GM23338 (cell line): ENCODE results near the gene SERPINB6. TPM values are rescaled to one million over a fixed set of nuclear protein-coding genes. Genes with fewer than 3 reads are reported as not detected.

Experiments
- ATAC-seq: fragments of 200-7000 bp; cut with Tn5 transposase; 3 replicates; pipeline ENCODE4 v1.9.1; 2020
- DNase-seq: peaks from one replicate; pipeline ENCODE4 v3.0.0-alpha.2; 2015; ENCODE audit warnings: low spot score
- H2AFZ ChIP-seq: fragments of 200-600 bp; sonication (generic); 2 replicates; pipeline ENCODE4 v1.8.0; 2016; ENCODE audit warnings: antibody characterized with exemption, mild to moderate bottlenecking, moderate library complexity
- H3F3A ChIP-seq: fragments of 200-600 bp; sonication (generic); replicated peaks from 2 replicates; pipeline ENCODE4 v1.8.0; 2017; ENCODE audit warnings: antibody characterized with exemption, mixed run types, low read depth
- H3K27ac ChIP-seq: fragments of 200-600 bp; sonication (generic); 2 replicates; pipeline ENCODE4 v1.6.1; 2016; ENCODE audit warnings: low read depth
- H3K27me3 ChIP-seq: fragments of 200-600 bp; sonication (generic); 2 replicates; pipeline ENCODE4 v1.8.0; 2016; ENCODE audit warnings: mild to moderate bottlenecking, mixed run types, moderate library complexity; ENCODE audit not compliant: insufficient read depth
- H3K36me3 ChIP-seq: fragments of 200-600 bp; sonication (generic); 2 replicates; pipeline ENCODE4 v1.8.0; 2016; ENCODE audit warnings: mild to moderate bottlenecking; ENCODE audit not compliant: insufficient read depth
- H3K4me1 ChIP-seq: fragments of 200-600 bp; sonication (generic); 2 replicates; pipeline ENCODE4 v1.8.0; 2016; ENCODE audit warnings: mild to moderate bottlenecking, moderate library complexity; ENCODE audit not compliant: insufficient read depth
- H3K4me2 ChIP-seq: fragments of 200-600 bp; sonication (generic); 2 replicates; pipeline ENCODE4 v1.7.1; 2017; ENCODE audit warnings: mixed run types
- H3K4me3 ChIP-seq: fragments of 200-600 bp; sonication (generic); 2 replicates; pipeline ENCODE4 v1.6.1; 2016; ENCODE audit warnings: mixed run types
- H3K79me2 ChIP-seq: fragments of 200-600 bp; sonication (generic); replicated peaks from 2 replicates; pipeline ENCODE4 v1.8.0; 2017; ENCODE audit warnings: mild to moderate bottlenecking; ENCODE audit not compliant: insufficient read depth
- H3K9me2 ChIP-seq: fragments of 200-600 bp; sonication (generic); 2 replicates; pipeline ENCODE4 v1.8.0; 2017; ENCODE audit not compliant: insufficient read depth
- H4K20me1 ChIP-seq: fragments of 200-600 bp; sonication (generic); replicated peaks from 2 replicates; pipeline ENCODE4 v1.8.0; 2017; ENCODE audit warnings: mild to moderate bottlenecking; ENCODE audit not compliant: insufficient read depth
- H3K27ac Mint-ChIP-seq: 2 replicates; pipeline ENCODE4 v1.8.0; 2020; ENCODE audit warnings: inconsistent platforms, mild to moderate bottlenecking, moderate library complexity, mixed read lengths
- H3K27me3 Mint-ChIP-seq: 3 replicates; pipeline ENCODE4 v1.8.0; 2022; ENCODE audit warnings: low read depth, mild to moderate bottlenecking, moderate library complexity, mixed read lengths, inconsistent platforms; ENCODE audit not compliant: insufficient read depth, poor library complexity
- H3K36me3 Mint-ChIP-seq: 3 replicates; pipeline ENCODE4 v1.8.0; 2021; ENCODE audit warnings: low read depth, mild to moderate bottlenecking, inconsistent platforms, moderate library complexity, mixed read lengths
- H3K4me1 Mint-ChIP-seq: 3 replicates; pipeline ENCODE4 v1.8.0; 2020; ENCODE audit warnings: mild to moderate bottlenecking, inconsistent platforms, mixed read lengths
- H3K4me3 Mint-ChIP-seq: 3 replicates; pipeline ENCODE4 v1.8.0; 2021; ENCODE audit warnings: moderate library complexity, mild to moderate bottlenecking, inconsistent platforms, mixed read lengths
- H3K9me3 Mint-ChIP-seq: 3 replicates; pipeline ENCODE4 v1.8.0; 2020; ENCODE audit warnings: moderate library complexity, mild to moderate bottlenecking, inconsistent platforms, mixed read lengths
- CREB1 ChIP-seq: fragments of 250-450 bp; sonication (Bioruptor Pico); IDR thresholded peaks from 2 replicates; pipeline ENCODE4 v1.5.0; 2020; ENCODE audit warnings: low read depth, mild to moderate bottlenecking, moderate library complexity
- CTCF ChIP-seq, 2 experiments: fragments of 200-600 bp in 1 of 2; sonication (generic) in 1 of 2; conservative IDR thresholded peaks; 2 replicates each; pipeline versions ENCODE4 v1.5.1 to v1.6.1; 2016 to 2017; ENCODE audit warnings: antibody characterized with exemption in 2 of 2, low read depth in 2 of 2, mild to moderate bottlenecking in 2 of 2, moderate library complexity in 1 of 2
- ETS1 ChIP-seq: IDR thresholded peaks from 2 replicates; pipeline ENCODE4 v1.6.1; 2016; ENCODE audit warnings: antibody characterized with exemption
- EZH2 ChIP-seq: fragments of 200-600 bp; sonication (generic); IDR thresholded peaks from one replicate; pipeline ENCODE4 v1.8.0; 2017; ENCODE audit warnings: antibody characterized with exemption, mild to moderate bottlenecking, low read depth; ENCODE audit not compliant: unreplicated experiment
- JUNB ChIP-seq: IDR thresholded peaks from one replicate; pipeline ENCODE4 v1.6.1; 2016; ENCODE audit warnings: antibody characterized with exemption; ENCODE audit not compliant: unreplicated experiment
- POLR2AphosphoS5 ChIP-seq: IDR thresholded peaks from 2 replicates; pipeline ENCODE4 v1.6.1; 2016; ENCODE audit warnings: antibody characterized with exemption, low read depth
- STAT1 ChIP-seq: IDR thresholded peaks from one replicate; pipeline ENCODE4 v1.6.1; 2016; ENCODE audit warnings: antibody characterized with exemption; ENCODE audit not compliant: unreplicated experiment
- ZNF114 ChIP-seq: fragments of 250-450 bp; sonication (Bioruptor Pico); IDR thresholded peaks from 2 replicates; pipeline ENCODE4 v1.5.0; 2020; ENCODE audit warnings: mild to moderate bottlenecking, moderate library complexity
- ZNF462 ChIP-seq: fragments of 250-450 bp; sonication (Bioruptor Pico); IDR thresholded peaks from 2 replicates; pipeline ENCODE4 v1.5.0; 2020; ENCODE audit warnings: mild to moderate bottlenecking, moderate library complexity
- polyA plus RNA-seq: library from polyadenylated mRNA; unstranded; fragments of >200 nt; fragmentation: Nextera tagmentation; extraction: Ambion mirVana; gene quantifications from 2 replicates; pipeline ENCODE4 v1.2.1, GENCODE V29; 2016
- total RNA-seq: library from RNA; depleted of rRNA; stranded (reverse); fragments of >200 nt; shearing (Covaris generic); gene quantifications from 2 replicates; pipeline ENCODE4 v1.2.3, GENCODE V29; 2014

Gene SERPINB6
- total and polyA plus RNA-seq, 2 experiments from 2014 or later, result 25.9 to 38.5 TPM

- TF ChIP-seq JUNB (no peak), CREB1 (CRISPR knock-in tag) (no peak), CTCF (conservative IDR thresholded peaks at IDR 0.05; ENCODE audit: low read depth in 2 of 2) (no peak)
Observed at GRCh38 chr6:2919401-2919800, 52.0 kb downstream of the SERPINB6 start (continued).

- H3K27me3 ChIP-seq, result no peaks in the 10 kb centered on the region
- no peaks in the 10 kb centered on the region for H4K20me1 ChIP-seq
- ATAC-seq (no peak), DNase-seq (no peak)
- Mint-ChIP-seq H3K27ac (no peak overlapping the region; the same call in 1 of the 2 replicates), H3K27me3 (peaks cover 5% of the 10 kb centered on the region), H3K9me3 (peaks cover 3% of the 10 kb centered on the region; the same call in 2 of the 3 replicates), H3K4me1 (peaks cover 67% of the 10 kb centered on the region), H3K36me3 (no peaks in the 10 kb centered on the region), H3K4me3 (no peak overlapping the region)
- H3K79me2 ChIP-seq, result no peaks in the 10 kb centered on the region
- H2AFZ ChIP-seq, result no peak overlapping the region
- TF ChIP-seq POLR2AphosphoS5, result no peak
- no peak for TF ChIP-seq ETS1
- TF ChIP-seq ZNF114, result no peak
- no peak for TF ChIP-seq ZNF462 (CRISPR knock-in tag)
- TF ChIP-seq EZH2, result no peak
- TF ChIP-seq CTCF (conservative IDR thresholded peaks at IDR 0.05; ENCODE audit: low read depth in 2 of 2), result no peak
- no peak for TF ChIP-seq JUNB
- no peak for TF ChIP-seq STAT1
- no peaks in the 10 kb centered on the region for H3K36me3 ChIP-seq
- H3K9me2 ChIP-seq, result peaks cover 4% of the 10 kb centered on the region; the same call in 1 of the 2 replicates
- no peak overlapping the region for H3K4me2 ChIP-seq
- H3K4me1 ChIP-seq, result peaks cover 51% of the 10 kb centered on the region
- no peak overlapping the region for H3K4me3 ChIP-seq
- H3F3A ChIP-seq, result no peaks in the 10 kb centered on the region
- no peak overlapping the region for H3K27ac ChIP-seq
Observed at GRCh38 chr6:2918936-2919335, 52.4 kb downstream of the SERPINB6 start.
